GM23248 (cell line): ENCODE measurements around the gene CHMP5. TPM values are rescaled to one million over a fixed set of nuclear protein-coding genes. Genes with fewer than 3 reads are reported as not detected.
A peak's percentile ranks its signal among the peaks of the same experiment; 100 is the strongest.

Experiments used
- DNase-seq: peaks from one replicate; pipeline ENCODE4 v3.0.0-alpha.2; 2015
- H2AFZ ChIP-seq: fragments of 200-600 bp; sonication (generic); 2 replicates; pipeline ENCODE4 v1.6.1; 2016; ENCODE audit warnings: antibody characterized with exemption
- H3F3A ChIP-seq: fragments of 200-600 bp; sonication (generic); 2 replicates; pipeline ENCODE4 v1.6.1; 2016; ENCODE audit warnings: mild to moderate bottlenecking, antibody characterized with exemption, mixed run types; ENCODE audit not compliant: insufficient read depth
- H3K27ac ChIP-seq: fragments of 200-600 bp; sonication (generic); 2 replicates; pipeline ENCODE4 v1.5.1; 2016; ENCODE audit warnings: mild to moderate bottlenecking
- H3K27me3 ChIP-seq: fragments of 200-600 bp; sonication (generic); replicated peaks from 2 replicates; pipeline ENCODE4 v1.6.1; 2016; ENCODE audit warnings: mild to moderate bottlenecking; ENCODE audit not compliant: insufficient read depth
- H3K36me3 ChIP-seq: fragments of 200-600 bp; sonication (generic); 2 replicates; pipeline ENCODE4 v1.6.1; 2016; ENCODE audit warnings: low read depth, mild to moderate bottlenecking
- H3K4me1 ChIP-seq: fragments of 200-600 bp; sonication (generic); 2 replicates; pipeline ENCODE4 v1.6.1; 2016; ENCODE audit warnings: mild to moderate bottlenecking; ENCODE audit not compliant: insufficient read depth
- H3K4me2 ChIP-seq: fragments of 200-600 bp; sonication (generic); one replicate; pipeline ENCODE4 v1.6.1; 2016; ENCODE audit warnings: mild to moderate bottlenecking; ENCODE audit not compliant: unreplicated experiment
- H3K4me3 ChIP-seq: fragments of 200-600 bp; sonication (generic); 2 replicates; pipeline ENCODE4 v1.5.1; 2016; ENCODE audit warnings: mild to moderate bottlenecking
- H3K79me2 ChIP-seq: fragments of 200-600 bp; sonication (generic); 2 replicates; pipeline ENCODE4 v1.6.1; 2016; ENCODE audit warnings: mild to moderate bottlenecking; ENCODE audit not compliant: insufficient read depth
- H3K9ac ChIP-seq: fragments of 200-600 bp; sonication (generic); 2 replicates; pipeline ENCODE4 v1.6.1; 2016; ENCODE audit warnings: mild to moderate bottlenecking
- H3K9me2 ChIP-seq: fragments of 200-600 bp; sonication (generic); 2 replicates; pipeline ENCODE4 v1.6.1; 2016; ENCODE audit warnings: mixed run types, mild to moderate bottlenecking, moderate library complexity; ENCODE audit not compliant: insufficient read depth
- H3K9me3 ChIP-seq: fragments of 200-600 bp; sonication (generic); one replicate; pipeline ENCODE4 v1.6.1; 2017; ENCODE audit warnings: low read depth
- H4K20me1 ChIP-seq: fragments of 200-600 bp; sonication (generic); 2 replicates; pipeline ENCODE4 v1.6.0; 2016; ENCODE audit not compliant: insufficient read depth
- EZH2 ChIP-seq: fragments of 200-600 bp; sonication (generic); IDR thresholded peaks from 2 replicates; pipeline ENCODE4 v1.6.1; 2018; ENCODE audit warnings: antibody characterized with exemption, mild to moderate bottlenecking; ENCODE audit not compliant: insufficient read depth, poor library complexity, severe bottlenecking
- EZH2phosphoT487 ChIP-seq: fragments of 200-600 bp; sonication (generic); IDR thresholded peaks from 2 replicates; pipeline ENCODE4 v1.6.1; 2018; ENCODE audit warnings: antibody characterized with exemption, moderate library complexity, mild to moderate bottlenecking, low read depth; ENCODE audit not compliant: insufficient read depth
- WGBS, 2 experiments: methylation state at CpG; one replicate each; pipeline ENCODE4 v1.1.6; 2015 to 2017; ENCODE audit warnings: low lambda C conversion rate in 2 of 2, low coverage in 1 of 2; ENCODE audit errors: missing lambda C conversion rate in 2 of 2; 5-methylcytosine and 5-hydroxymethylcytosine counted together
- in situ Hi-C: fragments of 300-500 bp; cut with MboI; formaldehyde crosslinking; loops from 2 replicates; pipeline ENCODE4 v1.15.0; 2020
- polyA plus RNA-seq: library from polyadenylated mRNA; unstranded; fragments of >200 nt; fragmentation: Nextera tagmentation; extraction: Ambion mirVana; gene quantifications from 2 replicates; pipeline ENCODE4 v1.2.1, GENCODE V29; 2016
- total RNA-seq: library from RNA; depleted of rRNA; stranded (reverse); fragments of >200 nt; shearing (Covaris generic); gene quantifications from 2 replicates; pipeline ENCODE4 v1.2.3, GENCODE V29; 2014

The CHMP5 gene
- total and polyA plus RNA-seq, 2 experiments from 2014 or later: 90.6 to 130 TPM

DNA sequence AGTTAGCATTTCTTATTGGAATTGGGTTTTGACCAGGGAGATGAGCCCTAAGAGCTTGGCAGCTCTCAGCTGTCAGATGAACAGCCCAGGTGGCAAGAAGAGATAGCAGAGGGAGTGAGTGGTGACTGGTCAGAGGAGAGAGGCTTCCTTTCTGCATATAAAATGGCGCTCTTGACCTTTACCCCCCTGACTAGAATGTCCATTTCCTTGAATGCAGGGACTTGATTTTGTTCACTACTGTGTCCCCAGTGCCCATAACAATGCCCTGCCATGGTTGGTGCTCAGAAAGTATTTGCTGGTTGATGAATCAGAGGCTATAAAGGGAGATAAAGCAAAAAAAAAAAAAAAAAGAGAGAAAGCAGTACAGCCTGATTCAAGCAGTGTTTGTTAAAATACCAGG lies 7.2 kb downstream of the CHMP5 start:
- H2AFZ ChIP-seq: no peak overlapping the region
- in situ Hi-C loops: no loop called here
- H4K20me1 ChIP-seq: no peaks in the 10 kb centered on the region
- H3F3A ChIP-seq: 0 out of 2 replicates have a peak, but pooled peaks cover 8% of the 10 kb centered on the region
- H3K9me2 ChIP-seq: no peaks in the 10 kb centered on the region
- no peak overlapping the region for H3K4me3 ChIP-seq
- H3K27ac ChIP-seq: no peak overlapping the region
- WGBS, 2 experiments: 95 to 100% methylated on average over 1 of the region's 1 CpG
- TF ChIP-seq EZH2phosphoT487 (no peak), EZH2 (no peak)
- no peaks in the 10 kb centered on the region for H3K4me1 ChIP-seq
- no peak overlapping the region for H3K9ac ChIP-seq
- no peak for DNase-seq
- H3K4me2 ChIP-seq: no peak overlapping the region
- H3K9me3 ChIP-seq: no peaks in the 10 kb centered on the region
- peaks cover 82% of the 10 kb centered on the region for H3K36me3 ChIP-seq
- H3K27me3 ChIP-seq: no peaks in the 10 kb centered on the region
- H3K79me2 ChIP-seq: peaks cover 54% of the 10 kb centered on the region

DNA sequence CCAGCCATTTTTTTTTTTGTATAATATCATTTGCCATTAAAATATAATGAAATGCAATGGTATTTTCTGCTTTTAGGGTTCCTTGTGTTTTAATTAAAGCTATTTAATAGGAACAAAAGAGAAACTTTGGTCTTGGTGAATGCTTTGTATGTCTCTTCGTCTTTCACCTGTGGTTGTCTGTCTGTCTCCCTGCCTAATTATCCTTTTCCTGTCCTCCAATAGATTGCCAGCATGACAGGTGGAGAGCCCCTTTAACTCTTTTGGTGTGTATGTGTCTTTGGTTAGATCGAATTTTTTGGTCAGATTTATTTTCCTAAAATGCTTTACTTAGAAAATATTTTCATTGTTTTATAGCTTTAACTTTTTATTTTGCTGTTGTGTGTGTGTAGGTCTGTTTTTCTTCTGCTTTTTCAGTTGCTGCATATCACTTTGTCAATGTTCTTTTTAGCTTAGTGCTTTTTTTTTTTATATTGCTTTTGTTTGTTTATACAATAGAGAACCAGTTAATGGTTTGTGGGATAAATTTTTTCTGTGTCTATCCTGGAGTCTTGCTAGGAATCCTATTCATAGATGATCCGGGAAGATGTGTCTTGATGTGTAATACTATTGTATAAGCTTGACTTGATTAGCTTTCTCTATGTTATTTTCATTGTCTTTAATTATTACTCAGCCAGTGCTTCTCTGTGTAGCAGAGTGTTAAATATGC lies 8.6 kb downstream of the CHMP5 start:
- H3K27ac ChIP-seq: no peak overlapping the region
- no peaks in the 10 kb centered on the region for H4K20me1 ChIP-seq
- no peaks in the 10 kb centered on the region for H3K9me2 ChIP-seq
- 0 out of 2 replicates have a peak, but pooled peaks cover 8% of the 10 kb centered on the region for H3F3A ChIP-seq
- H3K36me3 ChIP-seq: peaks cover 85% of the 10 kb centered on the region
- H3K4me1 ChIP-seq: no peaks in the 10 kb centered on the region
- 0 out of 2 replicates have a peak overlapping the region, but pooled peaks have one; percentile 2 for H3K9ac ChIP-seq
- no peaks in the 10 kb centered on the region for H3K9me3 ChIP-seq
- TF ChIP-seq EZH2phosphoT487: no peak
- no peak overlapping the region for H3K4me2 ChIP-seq
- WGBS, 2 experiments: 47 to 59% methylated on average over 3 of the region's 3 CpGs
- H2AFZ ChIP-seq: no peak overlapping the region
- no peak for DNase-seq
- H3K27me3 ChIP-seq: no peaks in the 10 kb centered on the region
- in situ Hi-C loops: no loop called here
- H3K4me3 ChIP-seq: no peak overlapping the region
- peaks cover 41% of the 10 kb centered on the region for H3K79me2 ChIP-seq

DNA sequence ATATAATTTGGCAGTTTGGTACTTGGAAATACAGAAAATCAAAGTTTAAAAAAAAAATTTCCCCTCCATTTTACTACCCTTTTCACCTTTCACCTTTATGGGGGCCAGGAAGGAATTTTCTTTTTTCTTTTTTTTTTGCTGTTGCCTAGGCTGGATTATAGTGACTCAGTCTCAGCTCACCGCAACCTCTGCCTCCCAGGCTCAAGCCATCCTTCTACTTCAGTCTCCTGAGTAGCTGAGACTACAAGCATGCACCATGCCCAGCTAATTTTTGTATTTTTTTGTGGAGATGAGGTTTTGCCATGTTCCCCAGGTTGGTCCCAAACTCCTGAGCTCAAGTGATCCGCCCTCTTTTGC lies 9.1 kb downstream of the CHMP5 start:
- Histone ChIP-seq H4K20me1 (no peaks in the 10 kb centered on the region), H3K79me2 (peaks cover 35% of the 10 kb centered on the region), H3K4me2 (no peak overlapping the region), H3K36me3 (peaks cover 85% of the 10 kb centered on the region), H3F3A (0 out of 2 replicates have a peak, but pooled peaks cover 8% of the 10 kb centered on the region), H3K4me1 (no peaks in the 10 kb centered on the region), H3K27ac (no peak overlapping the region), H3K27me3 (no peaks in the 10 kb centered on the region), H3K9me2 (no peaks in the 10 kb centered on the region), H3K4me3 (no peak overlapping the region), H3K9ac (no peak overlapping the region), H3K9me3 (no peaks in the 10 kb centered on the region), H2AFZ (no peak overlapping the region)
- 96 to 98% methylated on average over 2 of the region's 2 CpGs for WGBS, 2 experiments
- in situ Hi-C loops: no loop called here
- TF ChIP-seq EZH2 (no peak), EZH2phosphoT487 (no peak)
- DNase-seq: peak; percentile 23

DNA sequence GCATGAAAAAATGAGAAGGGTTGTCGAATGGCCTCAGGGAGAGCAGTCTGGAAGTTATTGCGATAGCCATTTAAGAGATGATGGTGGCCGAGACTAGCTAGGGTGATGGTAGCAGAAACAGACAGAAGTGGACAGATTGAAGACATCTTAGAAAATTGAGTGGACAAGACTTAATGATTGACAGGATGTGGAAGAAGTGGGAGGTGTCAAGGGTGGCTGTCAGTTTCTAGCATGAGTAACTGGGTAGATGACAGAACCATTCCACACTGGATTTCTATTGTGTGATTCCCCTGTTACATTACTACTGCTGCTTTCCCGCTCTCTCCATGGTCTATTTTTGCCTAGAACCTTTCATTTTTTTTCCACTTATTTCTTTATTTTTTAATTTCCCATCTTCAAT lies 12.6 kb downstream of the CHMP5 start:
- 96 to 98% methylated on average over 4 of the region's 4 CpGs for WGBS, 2 experiments
- no peaks in the 10 kb centered on the region for H3K9me2 ChIP-seq
- H3K36me3 ChIP-seq: peaks cover 84% of the 10 kb centered on the region

More for the DNA sequence above, 12.6 kb downstream of the CHMP5 start:
- Histone ChIP-seq H4K20me1 (no peaks in the 10 kb centered on the region), H3K4me3 (no peak overlapping the region), H3F3A (peaks cover 12% of the 10 kb centered on the region; the same call in 1 of the 2 replicates), H3K4me2 (no peak overlapping the region), H3K79me2 (peaks cover 20% of the 10 kb centered on the region; the same call in 1 of the 2 replicates), H2AFZ (no peak overlapping the region), H3K27me3 (no peaks in the 10 kb centered on the region), H3K4me1 (no peaks in the 10 kb centered on the region), H3K27ac (no peak overlapping the region), H3K9ac (no peak overlapping the region), H3K9me3 (no peaks in the 10 kb centered on the region)
- no peak for DNase-seq
- TF ChIP-seq EZH2phosphoT487: no peak
- TF ChIP-seq EZH2: no peak
- in situ Hi-C loops: no loop called here
